ENCODE results near the gene IL1RL2.

- no peak for TF ChIP-seq POLR2A (IDR thresholded peaks at IDR 0.05; ENCODE audit: low read length)
- TF ChIP-seq GATA1 (IDR thresholded peaks at IDR 0.05; ENCODE audit: low read depth, low read length) = no peak
Measured at GRCh38 chr2:102261467-102262135, 74.8 kb downstream of the IL1RL2 start.
